GM21619 (cell line): ENCODE measurements around the gene NOX1.

Experiments used
- ATAC-seq: cut with Tn5 transposase; IDR thresholded peaks from one replicate; pipeline ENCODE4 v1.9.1; 2021; ENCODE audit not compliant: unreplicated experiment

NOX1 gene

DNA sequence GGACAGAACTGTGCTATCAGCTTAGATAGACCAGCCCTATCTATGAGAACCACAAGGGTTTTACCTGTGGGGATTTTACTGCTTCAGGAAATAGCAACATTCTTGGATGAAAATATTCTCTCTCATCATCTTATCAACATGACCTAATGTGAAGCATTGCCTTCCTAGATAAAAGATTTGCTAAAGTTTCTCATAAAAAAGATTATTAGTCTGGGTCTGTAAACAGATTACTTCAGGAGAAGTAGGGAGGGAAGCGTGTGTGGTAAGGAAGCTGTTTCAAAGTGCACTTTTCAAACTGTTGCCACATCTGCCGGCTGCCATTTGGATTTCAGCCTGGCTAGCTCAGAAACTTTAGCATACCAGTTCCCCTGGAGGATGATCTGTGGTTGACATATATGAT, at the start of gene NOX1:
Gene NOX1 (minus strand): TSS at position 35 of the 400 bp plus-strand sequence. CDS start 220 bp downstream, outside the sequence.
- no peak for ATAC-seq

GRCh38 chrX:100915562-100915961, 41.4 kb upstream of the NOX1 start:
- no peak for ATAC-seq

DNA sequence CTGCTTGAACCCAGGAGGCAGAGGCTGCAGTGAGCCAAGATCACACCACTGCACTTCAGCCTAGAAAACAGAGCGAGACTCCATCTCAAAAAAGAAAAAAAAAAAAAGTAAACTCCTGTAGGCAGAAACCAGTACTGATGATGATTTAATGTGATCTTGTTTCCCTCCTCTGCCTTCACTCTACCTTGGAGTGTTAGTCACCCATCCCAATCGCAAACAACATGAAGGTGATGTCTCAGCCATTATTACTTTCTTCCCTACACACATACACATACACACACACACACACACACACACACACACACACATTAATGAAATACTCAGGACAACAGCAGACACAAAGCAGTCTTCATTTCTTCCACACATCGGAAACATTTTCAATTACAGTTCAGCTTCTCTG, 39.0 kb upstream of the NOX1 start:
- ATAC-seq = no peak

DNA sequence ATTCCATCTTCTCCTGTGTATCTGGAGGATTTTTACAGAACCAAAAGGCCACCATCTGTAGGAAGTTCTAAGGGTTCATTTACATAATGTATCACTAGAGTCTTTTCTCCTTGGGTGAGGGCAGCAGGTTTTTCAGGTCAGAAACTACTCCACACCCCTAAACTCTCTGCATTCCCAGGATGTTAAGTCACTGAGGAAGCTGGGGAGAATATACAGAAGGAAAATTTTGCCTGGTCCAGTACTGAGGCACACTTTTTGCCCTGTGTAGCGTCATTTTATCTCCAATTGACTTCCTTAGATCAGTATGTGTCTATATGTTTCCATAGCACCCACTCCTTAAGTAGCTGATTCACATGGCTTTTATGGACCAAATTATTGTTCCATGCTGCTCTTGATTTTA, 37.6 kb upstream of the NOX1 start:
- ATAC-seq = no peak

- no peak for ATAC-seq
Measured at GRCh38 chrX:100905620-100906019, 31.5 kb upstream of the NOX1 start.

DNA sequence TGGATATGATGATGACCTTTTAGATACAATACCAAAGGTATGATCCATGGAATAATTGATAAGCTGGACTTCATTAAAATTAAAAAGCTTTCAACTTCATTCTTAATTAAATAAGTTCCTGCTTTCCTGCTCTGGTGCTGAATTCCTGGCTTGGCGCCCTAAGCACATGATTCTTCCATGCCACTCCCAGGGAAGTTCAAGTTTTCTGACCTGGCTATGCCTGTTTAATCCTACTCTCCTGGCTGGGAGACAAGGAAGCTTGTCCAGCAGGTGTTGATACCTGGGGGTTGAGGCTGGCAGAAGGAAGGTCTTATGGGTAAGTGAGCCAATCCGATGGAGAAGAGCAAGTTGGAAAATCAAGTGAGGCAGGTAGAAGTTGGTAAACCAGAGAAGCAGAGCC, 30.3 kb upstream of the NOX1 start:
- ATAC-seq = no peak

DNA sequence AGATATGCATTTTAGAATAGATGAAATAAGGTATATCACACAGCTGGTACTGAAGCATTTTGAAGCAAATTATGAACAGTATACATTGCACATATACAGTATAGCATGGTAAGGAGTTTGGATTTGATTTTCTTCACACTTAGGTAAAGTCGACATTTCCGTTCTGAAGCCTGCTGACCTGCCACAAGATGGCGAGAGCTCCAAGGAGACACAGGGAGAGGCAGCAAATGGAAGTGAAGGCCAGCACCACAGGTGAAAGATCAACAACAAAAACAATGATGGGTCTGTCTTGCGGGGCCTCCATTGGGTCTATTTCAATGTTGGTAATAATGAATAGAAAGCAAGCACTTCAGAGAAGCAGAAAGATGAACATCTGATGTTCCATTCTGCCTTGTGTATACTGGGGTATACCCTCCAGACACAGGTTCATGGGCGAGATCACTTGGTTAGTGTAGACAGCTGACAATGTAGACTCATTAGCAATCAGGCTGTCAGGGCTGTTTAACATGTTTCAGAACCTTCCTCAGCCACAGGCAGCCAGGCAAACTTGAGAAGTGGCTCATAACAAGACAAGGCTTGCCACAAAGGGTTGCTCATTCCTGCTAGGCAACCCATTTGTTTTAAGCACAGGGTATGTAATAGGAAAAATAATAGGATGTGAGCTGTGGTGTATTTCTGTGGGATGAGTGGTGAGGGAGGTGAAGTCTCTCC, 21.4 kb upstream of the NOX1 start:
- ATAC-seq = peak; percentile 71

DNA sequence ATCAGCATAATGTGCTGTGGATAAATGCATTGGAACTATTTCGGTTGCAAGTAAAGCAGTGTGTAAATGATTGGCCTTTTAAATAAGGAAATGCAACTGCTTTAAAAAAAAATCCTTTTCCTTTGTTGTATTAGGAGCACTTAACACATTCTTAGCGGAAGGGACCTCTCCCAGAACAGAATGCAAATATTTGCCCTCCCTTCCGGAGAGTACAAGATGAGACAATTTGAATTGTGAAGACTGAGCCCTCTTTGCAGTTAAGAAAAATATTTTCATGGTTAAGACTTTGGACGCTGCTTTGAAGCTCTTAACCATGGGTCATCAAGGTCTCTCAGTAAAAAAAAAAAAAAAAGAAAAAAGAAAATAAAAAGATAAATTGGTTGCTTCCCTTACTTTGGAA, 9.5 kb upstream of the NOX1 start:
- ATAC-seq = no peak

- no peak for ATAC-seq
Measured at GRCh38 chrX:100880368-100880767, 6.2 kb upstream of the NOX1 start.

GRCh38 chrX:100871594-100872560, 2.3 kb downstream of the NOX1 start:
- no peak for ATAC-seq

DNA sequence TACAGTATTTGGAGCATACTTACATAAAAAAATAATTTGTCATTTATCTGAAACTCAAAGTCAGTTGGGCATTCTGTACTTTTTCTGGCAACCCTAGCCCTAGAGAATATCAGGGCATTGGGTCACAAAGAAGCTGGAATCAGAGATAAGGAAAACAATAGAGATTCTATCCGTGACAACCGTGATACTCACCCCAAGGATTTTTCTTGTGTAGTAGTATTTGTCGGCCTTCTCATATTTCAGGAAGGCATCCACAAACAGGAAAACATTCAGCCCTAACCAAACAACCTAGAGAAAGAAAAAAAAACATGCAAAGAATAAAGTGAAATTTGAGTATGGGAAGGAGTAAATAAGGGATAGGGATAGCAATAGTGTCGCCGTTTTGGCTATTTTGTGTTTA, 3.6 kb downstream of the NOX1 start:
- no peak for ATAC-seq

DNA sequence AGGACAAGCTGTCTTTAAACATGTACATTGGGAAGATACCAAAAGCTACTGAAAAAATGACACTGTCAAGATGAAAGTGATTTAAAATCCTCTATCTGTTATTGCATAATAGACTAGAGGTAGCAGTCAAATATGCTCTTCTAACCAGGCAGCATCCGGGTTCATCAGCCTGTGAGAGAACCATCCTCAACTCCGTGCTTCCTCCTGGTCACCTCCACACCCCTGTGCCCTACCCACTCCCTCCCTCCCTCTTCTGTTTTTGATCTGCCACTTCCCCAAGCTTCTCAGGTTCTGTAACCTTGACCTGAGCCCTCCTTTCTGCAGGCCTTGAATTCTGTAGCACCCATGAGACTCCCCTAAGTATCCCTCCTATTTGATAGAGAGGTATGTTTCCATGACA, 5.9 kb downstream of the NOX1 start:
- no peak for ATAC-seq

- ATAC-seq = no peak
Measured at GRCh38 chrX:100864657-100865391, 9.3 kb downstream of the NOX1 start.

- no peak for ATAC-seq
Measured at GRCh38 chrX:100863326-100863864, 10.8 kb downstream of the NOX1 start.

GRCh38 chrX:100852810-100853209, 21.3 kb downstream of the NOX1 start:
- ATAC-seq = no peak

DNA sequence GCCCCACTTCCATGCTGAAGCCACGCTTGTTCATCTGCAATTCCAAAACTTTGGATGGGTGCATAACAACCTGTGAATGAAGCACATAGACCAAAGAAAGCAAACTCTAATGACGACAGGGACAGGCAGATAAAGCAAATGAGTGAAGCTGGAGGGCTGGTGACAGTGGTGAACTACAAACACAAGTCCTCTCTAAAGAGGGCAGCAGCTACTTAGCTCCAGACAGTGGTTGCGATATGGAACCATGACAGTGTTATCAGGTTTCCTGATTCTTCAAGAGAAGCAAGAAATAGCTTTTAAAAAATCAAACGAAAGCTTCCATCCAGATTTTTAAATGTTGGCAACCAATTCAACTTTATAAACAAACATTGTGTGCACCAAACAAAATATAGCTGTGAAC, 23.8 kb downstream of the NOX1 start:
- ATAC-seq = no peak

DNA sequence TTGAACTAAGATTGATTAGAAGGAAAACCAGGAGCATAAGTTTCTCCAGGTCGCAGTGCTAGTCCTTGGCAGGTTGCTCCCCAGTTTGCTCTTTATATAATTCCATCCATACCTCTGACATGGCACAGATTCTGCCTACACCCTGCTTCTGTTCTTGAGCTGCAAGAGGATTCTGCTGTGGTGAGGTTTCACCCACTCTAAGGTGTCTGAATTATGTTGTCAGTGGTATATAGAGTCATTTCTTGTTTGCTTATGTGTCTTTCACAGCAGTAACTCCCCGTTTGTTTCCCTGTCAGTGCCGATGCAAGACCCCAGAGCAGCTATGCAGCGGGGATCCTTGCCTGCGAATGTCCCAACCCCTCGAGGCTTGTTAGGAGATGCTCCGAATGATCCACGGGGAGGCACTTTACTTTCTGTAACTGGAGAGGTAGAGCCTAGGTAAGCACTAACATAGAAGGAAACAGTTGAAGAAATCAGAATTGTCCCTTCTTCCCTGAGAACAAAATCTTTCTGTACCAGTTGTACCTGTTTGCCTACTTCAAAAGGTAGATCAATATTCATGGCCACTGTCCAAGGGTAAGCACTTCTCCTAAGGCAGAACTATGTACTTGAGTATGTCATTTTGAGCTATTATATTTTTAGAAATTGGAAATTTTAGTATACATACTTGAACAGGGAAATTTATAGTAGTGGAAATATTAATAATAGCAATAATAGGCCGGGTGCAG, 42.8 kb downstream of the NOX1 start:
- no peak for ATAC-seq

GRCh38 chrX:100830547-100830946, 43.6 kb downstream of the NOX1 start:
- peak; percentile 36 for ATAC-seq

DNA sequence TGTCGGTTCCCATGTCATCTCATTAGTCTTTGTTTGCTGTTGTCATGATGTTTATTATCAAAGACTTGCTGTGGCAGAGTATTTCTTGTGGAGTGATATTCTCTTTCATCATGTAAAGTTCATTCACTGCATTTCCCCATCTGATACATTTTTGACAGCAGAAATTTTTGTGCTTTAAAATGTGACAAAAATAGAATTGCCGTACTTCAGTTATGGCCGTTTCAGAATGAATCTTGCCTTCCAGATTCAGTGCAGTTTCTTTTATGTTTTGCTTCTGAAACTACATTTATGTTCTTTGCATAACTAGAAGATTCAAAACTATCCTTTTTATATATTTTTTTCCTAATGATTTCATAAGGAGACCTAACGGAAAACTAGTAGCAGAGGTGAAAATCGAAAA, 44.0 kb downstream of the NOX1 start:
- ATAC-seq = peak; percentile 29

- peak; percentile 80 for ATAC-seq
Measured at GRCh38 chrX:100829730-100830129, 44.4 kb downstream of the NOX1 start.
